ENCODE results near the gene SULF2. TPM values are rescaled to one million over a fixed set of nuclear protein-coding genes. Genes with fewer than 3 reads are reported as not detected.

Gene SULF2
- total RNA-seq, 1 donor from 2014 or later, result 32.9 TPM

DNA sequence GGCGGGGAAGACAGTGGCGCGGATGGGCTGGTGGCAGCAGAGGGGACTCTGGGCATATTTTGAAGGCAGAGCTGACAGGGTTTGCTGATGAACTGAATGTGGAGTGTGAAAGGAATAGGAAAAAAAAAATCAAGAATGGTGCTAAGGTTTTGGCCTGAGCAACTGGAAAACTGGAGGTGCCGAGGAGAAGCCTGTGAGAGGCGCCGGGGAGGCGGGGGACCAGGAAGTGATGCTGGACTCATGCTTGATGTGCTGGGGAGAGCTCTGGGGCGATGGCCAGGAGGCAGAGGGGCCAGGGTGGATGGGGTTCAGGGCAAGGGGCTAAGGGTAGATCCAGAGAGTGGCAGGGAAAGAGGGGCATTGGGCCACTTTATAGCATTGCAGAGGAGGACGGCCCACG, 55.8 kb downstream of the SULF2 start:
- H3K9ac ChIP-seq (ENCODE audit: low read depth in 1 of 3, low read length in 3 of 3), result peak overlapping the region in 1 of 3 donors; percentile 8
- no peak overlapping the region for H3K27ac ChIP-seq (ENCODE audit: low read depth, low read length)
- H3K9me3 ChIP-seq (ENCODE audit: control insufficient read depth in 3 of 3, low read length in 3 of 3), result no peaks in the 10 kb centered on the region
- H3K36me3 ChIP-seq (ENCODE audit: control insufficient read depth in 3 of 3, insufficient read depth in 3 of 3, low read length in 3 of 3), result no peaks in the 10 kb centered on the region
- peaks cover 5 to 11% (median 7%) of the 10 kb centered on the region in 3 donors for H3K4me1 ChIP-seq (ENCODE audit: control insufficient read depth in 3 of 3, insufficient read depth in 3 of 3, low read length in 3 of 3)
- peaks cover 0 to 10% (median 6%) of the 10 kb centered on the region in 3 donors for H3K27me3 ChIP-seq (ENCODE audit: control insufficient read depth in 3 of 3, insufficient read depth in 3 of 3, low read length in 3 of 3)
- H3K4me3 ChIP-seq (ENCODE audit: low read length in 3 of 3), result no peak overlapping the region

DNA sequence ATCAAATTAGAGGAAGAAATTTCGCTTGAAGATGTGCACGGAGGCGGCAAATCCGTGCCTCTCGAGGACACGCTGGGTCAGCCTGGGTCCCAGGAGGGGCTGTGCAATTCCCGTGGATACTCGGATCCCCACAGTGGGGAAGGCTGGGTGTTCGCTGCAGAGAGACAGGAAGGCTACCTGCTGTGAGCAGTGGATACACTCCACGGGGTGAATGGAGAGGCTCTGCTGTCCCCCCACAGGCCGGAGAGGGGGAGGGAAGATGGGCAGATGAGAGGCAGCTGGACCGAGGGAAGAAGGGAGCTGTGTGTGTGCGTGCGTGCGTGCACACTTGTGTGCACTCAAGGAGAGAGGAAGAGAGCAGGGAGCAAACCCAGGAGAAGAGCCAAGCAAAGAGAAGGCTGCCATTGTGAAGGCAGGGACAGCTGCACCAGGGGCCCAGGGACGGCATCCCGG, 57.3 kb downstream of the SULF2 start:
- Histone ChIP-seq H3K27me3 (ENCODE audit: control insufficient read depth in 3 of 3, insufficient read depth in 3 of 3, low read length in 3 of 3) (peaks cover 0 to 10% (median 6%) of the 10 kb centered on the region in 3 donors), H3K4me1 (ENCODE audit: control insufficient read depth in 3 of 3, insufficient read depth in 3 of 3, low read length in 3 of 3) (peaks cover 5 to 13% (median 7%) of the 10 kb centered on the region in 3 donors), H3K9ac (ENCODE audit: low read depth in 1 of 3, low read length in 3 of 3) (no peak overlapping the region), H3K27ac (ENCODE audit: low read depth, low read length) (peak overlapping the region; percentile 47), H3K9me3 (ENCODE audit: control insufficient read depth in 3 of 3, low read length in 3 of 3) (no peaks in the 10 kb centered on the region), H3K36me3 (ENCODE audit: control insufficient read depth in 3 of 3, insufficient read depth in 3 of 3, low read length in 3 of 3) (no peaks in the 10 kb centered on the region), H3K4me3 (ENCODE audit: low read length in 3 of 3) (no peak overlapping the region)

DNA sequence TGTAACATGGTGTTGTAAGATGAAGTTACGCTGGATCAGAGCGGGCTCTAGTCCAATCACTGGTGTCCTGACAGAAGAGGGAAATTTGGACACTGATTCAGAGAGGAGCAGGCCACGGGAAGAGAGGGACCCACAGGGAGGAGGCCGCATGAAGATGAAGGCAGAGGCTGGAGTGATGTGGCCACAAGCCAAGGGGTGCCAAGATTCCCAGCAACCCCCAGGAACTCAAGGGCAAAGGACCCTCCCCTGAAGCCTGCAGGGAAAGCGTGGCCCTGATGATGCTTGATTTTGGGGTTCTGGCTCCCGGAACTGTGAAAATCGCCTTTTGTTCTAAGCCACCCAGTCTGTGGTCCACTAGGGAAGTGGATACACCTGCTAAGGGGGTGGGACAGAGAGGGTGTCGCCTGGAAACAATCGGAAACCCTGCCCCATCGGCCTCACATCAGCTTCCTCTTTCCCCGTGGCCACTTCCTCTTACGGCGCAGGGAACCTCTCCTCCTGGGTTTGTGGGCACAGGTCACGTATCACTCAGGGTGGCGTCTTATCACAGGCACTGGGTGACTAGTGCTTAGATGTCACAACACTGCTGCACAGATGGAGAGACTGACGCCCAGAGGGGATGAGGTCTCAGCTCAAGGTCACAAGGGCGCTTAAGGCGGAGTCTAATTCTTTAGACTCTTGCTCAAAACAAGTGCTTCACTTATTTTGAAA, 58.0 kb downstream of the SULF2 start:
- Histone ChIP-seq H3K4me3 (ENCODE audit: low read length in 3 of 3) (no peak overlapping the region), H3K9me3 (ENCODE audit: control insufficient read depth in 3 of 3, low read length in 3 of 3) (no peaks in the 10 kb centered on the region), H3K36me3 (ENCODE audit: control insufficient read depth in 3 of 3, insufficient read depth in 3 of 3, low read length in 3 of 3) (no peaks in the 10 kb centered on the region), H3K27me3 (ENCODE audit: control insufficient read depth in 3 of 3, insufficient read depth in 3 of 3, low read length in 3 of 3) (peaks cover 0 to 10% (median 6%) of the 10 kb centered on the region in 3 donors), H3K9ac (ENCODE audit: low read depth in 1 of 3, low read length in 3 of 3) (no peak overlapping the region), H3K27ac (ENCODE audit: low read depth, low read length) (peak overlapping the region; percentile 47), H3K4me1 (ENCODE audit: control insufficient read depth in 3 of 3, insufficient read depth in 3 of 3, low read length in 3 of 3) (peaks cover 5 to 13% (median 7%) of the 10 kb centered on the region in 3 donors)

DNA sequence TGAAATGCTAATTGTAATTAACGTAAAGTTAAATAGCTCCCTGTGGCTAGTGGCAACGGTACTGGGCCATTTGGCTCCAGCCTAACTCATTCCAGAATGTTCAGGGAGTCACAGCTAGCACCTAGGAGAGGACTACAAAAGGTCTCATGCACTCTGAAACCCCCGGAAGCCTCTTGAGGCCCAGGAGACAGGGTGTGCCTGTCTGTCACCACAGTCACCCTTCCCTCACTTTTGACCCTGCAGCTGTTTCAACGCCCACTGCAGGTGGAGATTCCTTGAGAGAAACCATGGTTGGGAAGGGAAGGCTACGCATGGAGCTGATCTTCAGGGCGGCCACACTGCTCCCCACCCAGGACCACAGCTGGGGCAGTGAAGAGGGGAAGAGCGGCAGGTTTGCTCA, 58.6 kb downstream of the SULF2 start:
- H3K4me1 ChIP-seq (ENCODE audit: control insufficient read depth in 3 of 3, insufficient read depth in 3 of 3, low read length in 3 of 3), result peaks cover 5 to 13% (median 7%) of the 10 kb centered on the region in 3 donors
- peaks cover 0 to 10% (median 6%) of the 10 kb centered on the region in 3 donors for H3K27me3 ChIP-seq (ENCODE audit: control insufficient read depth in 3 of 3, insufficient read depth in 3 of 3, low read length in 3 of 3)
- no peaks in the 10 kb centered on the region for H3K36me3 ChIP-seq (ENCODE audit: control insufficient read depth in 3 of 3, insufficient read depth in 3 of 3, low read length in 3 of 3)
- H3K27ac ChIP-seq (ENCODE audit: low read depth, low read length), result no peak overlapping the region
- no peak overlapping the region for H3K9ac ChIP-seq (ENCODE audit: low read depth in 1 of 3, low read length in 3 of 3)
- no peaks in the 10 kb centered on the region for H3K9me3 ChIP-seq (ENCODE audit: control insufficient read depth in 3 of 3, low read length in 3 of 3)
- H3K4me3 ChIP-seq (ENCODE audit: low read length in 3 of 3), result no peak overlapping the region

DNA sequence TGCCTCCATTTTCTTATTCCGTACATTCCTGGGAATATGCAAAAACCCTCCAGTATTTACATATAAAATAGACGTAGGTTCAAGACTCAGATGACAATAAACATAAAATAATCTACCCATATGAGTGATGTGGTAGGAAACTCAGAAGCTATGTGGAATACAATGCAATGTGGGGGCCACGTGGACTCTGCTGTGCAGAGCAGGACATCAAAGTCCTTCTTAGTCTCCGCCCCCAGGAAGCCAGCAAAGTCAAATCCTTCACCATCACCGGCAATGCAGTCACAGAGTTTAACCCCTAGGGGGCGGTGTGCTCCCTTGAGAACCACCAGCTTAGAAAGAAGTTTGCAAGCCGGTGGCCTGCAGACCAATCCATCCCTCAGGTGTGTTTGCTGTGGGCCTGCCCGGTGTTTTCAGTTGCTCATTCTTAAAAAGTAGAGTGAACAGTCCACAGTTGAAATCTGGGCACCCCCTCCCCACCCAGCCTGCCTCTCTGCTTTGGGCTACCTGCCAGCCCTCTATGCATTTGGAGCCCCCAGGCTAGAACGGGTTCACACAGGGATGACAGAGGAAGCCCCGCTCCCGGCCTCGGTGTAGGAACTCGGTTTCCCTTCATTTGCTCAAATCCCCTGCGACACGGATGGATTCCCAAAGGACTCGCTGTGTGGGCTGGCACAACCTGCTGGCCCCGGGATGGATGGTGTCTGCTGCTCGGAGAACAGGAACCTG, 59.9 kb downstream of the SULF2 start:
- Histone ChIP-seq H3K27ac (ENCODE audit: low read depth, low read length) (no peak overlapping the region), H3K9ac (ENCODE audit: low read depth in 1 of 3, low read length in 3 of 3) (no peak overlapping the region)

DNA sequence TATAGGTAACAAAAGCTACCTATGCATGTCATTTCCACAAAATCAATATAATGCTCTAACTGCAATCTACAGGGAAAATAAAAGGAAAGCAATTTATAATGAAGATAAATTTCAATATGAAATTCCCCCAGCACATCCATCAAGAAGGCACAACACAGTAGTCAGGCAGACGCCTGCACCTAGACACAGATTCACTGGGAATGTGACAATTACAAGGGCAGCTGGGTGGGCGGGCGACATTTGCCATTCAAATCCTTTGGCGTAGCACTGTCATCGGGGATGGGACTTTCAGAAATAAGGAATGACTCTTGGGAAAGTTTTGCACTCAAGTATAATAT, 60.4 kb downstream of the SULF2 start:
- no peak overlapping the region for H3K27ac ChIP-seq (ENCODE audit: low read depth, low read length)
- no peak overlapping the region for H3K9ac ChIP-seq (ENCODE audit: low read depth in 1 of 3, low read length in 3 of 3)
- H3K36me3 ChIP-seq (ENCODE audit: control insufficient read depth in 3 of 3, insufficient read depth in 3 of 3, low read length in 3 of 3), result no peaks in the 10 kb centered on the region
- H3K4me1 ChIP-seq (ENCODE audit: control insufficient read depth in 3 of 3, insufficient read depth in 3 of 3, low read length in 3 of 3), result peaks cover 5 to 13% (median 11%) of the 10 kb centered on the region in 3 donors
- H3K9me3 ChIP-seq (ENCODE audit: control insufficient read depth in 3 of 3, low read length in 3 of 3), result no peaks in the 10 kb centered on the region
- H3K27me3 ChIP-seq (ENCODE audit: control insufficient read depth in 3 of 3, insufficient read depth in 3 of 3, low read length in 3 of 3), result peaks cover 0 to 10% (median 6%) of the 10 kb centered on the region in 3 donors
- H3K4me3 ChIP-seq (ENCODE audit: low read length in 3 of 3), result no peak overlapping the region

More for the DNA sequence above, 59.9 kb downstream of the SULF2 start:
- Histone ChIP-seq H3K36me3 (ENCODE audit: control insufficient read depth in 3 of 3, insufficient read depth in 3 of 3, low read length in 3 of 3) (no peaks in the 10 kb centered on the region), H3K27me3 (ENCODE audit: control insufficient read depth in 3 of 3, insufficient read depth in 3 of 3, low read length in 3 of 3) (peaks cover 0 to 10% (median 6%) of the 10 kb centered on the region in 3 donors), H3K4me3 (ENCODE audit: low read length in 3 of 3) (no peak overlapping the region), H3K9me3 (ENCODE audit: control insufficient read depth in 3 of 3, low read length in 3 of 3) (no peaks in the 10 kb centered on the region), H3K4me1 (ENCODE audit: control insufficient read depth in 3 of 3, insufficient read depth in 3 of 3, low read length in 3 of 3) (peaks cover 5 to 13% (median 11%) of the 10 kb centered on the region in 3 donors)

DNA sequence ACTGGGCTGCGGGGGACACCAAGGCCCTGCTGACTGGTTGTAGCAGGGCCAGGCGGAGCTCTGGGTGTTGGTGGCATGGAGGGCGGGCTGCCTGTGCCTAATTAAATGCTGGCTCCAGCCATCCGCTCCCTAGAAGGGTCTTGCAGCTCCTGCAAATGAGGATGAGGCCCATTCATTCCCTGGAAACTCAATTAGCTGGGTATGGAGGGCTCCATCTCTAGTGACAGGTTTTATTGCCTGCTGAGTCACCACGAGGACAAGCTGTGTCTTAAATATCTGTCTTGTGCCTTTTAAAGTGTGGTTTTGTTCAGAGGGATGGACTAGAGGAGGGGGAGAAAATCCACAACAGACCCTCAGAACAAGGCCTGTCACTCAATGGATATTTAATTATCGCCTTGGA, 60.9 kb downstream of the SULF2 start:
- no peak overlapping the region for H3K4me3 ChIP-seq (ENCODE audit: low read length in 3 of 3)
- H3K9me3 ChIP-seq (ENCODE audit: control insufficient read depth in 3 of 3, low read length in 3 of 3), result no peaks in the 10 kb centered on the region
- no peaks in the 10 kb centered on the region for H3K36me3 ChIP-seq (ENCODE audit: control insufficient read depth in 3 of 3, insufficient read depth in 3 of 3, low read length in 3 of 3)
- no peak overlapping the region for H3K9ac ChIP-seq (ENCODE audit: low read depth in 1 of 3, low read length in 3 of 3)
- peaks cover 5 to 15% (median 11%) of the 10 kb centered on the region in 3 donors for H3K4me1 ChIP-seq (ENCODE audit: control insufficient read depth in 3 of 3, insufficient read depth in 3 of 3, low read length in 3 of 3)
- H3K27ac ChIP-seq (ENCODE audit: low read depth, low read length), result no peak overlapping the region
- peaks cover 0 to 10% (median 6%) of the 10 kb centered on the region in 3 donors for H3K27me3 ChIP-seq (ENCODE audit: control insufficient read depth in 3 of 3, insufficient read depth in 3 of 3, low read length in 3 of 3)

DNA sequence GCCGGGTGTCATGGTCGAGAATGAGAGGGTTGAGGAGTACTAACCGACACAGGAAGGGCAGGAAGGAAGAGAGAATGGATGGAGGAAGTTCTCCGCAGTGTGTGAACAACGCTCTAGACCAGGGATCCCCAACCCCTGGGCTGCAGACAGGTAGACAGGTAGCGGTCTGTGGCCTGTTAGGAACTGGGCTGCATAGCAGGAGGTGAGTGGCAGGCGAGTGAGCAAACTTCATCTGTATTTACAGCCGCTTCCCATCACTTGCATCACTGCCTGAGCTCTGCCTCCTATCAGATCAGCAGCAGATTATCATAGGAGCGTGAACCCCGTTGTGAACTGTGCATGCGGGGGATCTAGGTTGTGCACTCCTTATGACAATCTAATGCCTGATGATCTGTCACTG, 62.0 kb downstream of the SULF2 start:
- Histone ChIP-seq H3K4me3 (ENCODE audit: low read length in 3 of 3) (no peak overlapping the region), H3K9ac (ENCODE audit: low read depth in 1 of 3, low read length in 3 of 3) (no peak overlapping the region), H3K9me3 (ENCODE audit: control insufficient read depth in 3 of 3, low read length in 3 of 3) (no peaks in the 10 kb centered on the region), H3K27ac (ENCODE audit: low read depth, low read length) (no peak overlapping the region), H3K36me3 (ENCODE audit: control insufficient read depth in 3 of 3, insufficient read depth in 3 of 3, low read length in 3 of 3) (no peaks in the 10 kb centered on the region), H3K27me3 (ENCODE audit: control insufficient read depth in 3 of 3, insufficient read depth in 3 of 3, low read length in 3 of 3) (peaks cover 0 to 8% (median 6%) of the 10 kb centered on the region in 3 donors), H3K4me1 (ENCODE audit: control insufficient read depth in 3 of 3, insufficient read depth in 3 of 3, low read length in 3 of 3) (peaks cover 5 to 16% (median 11%) of the 10 kb centered on the region in 3 donors)

DNA sequence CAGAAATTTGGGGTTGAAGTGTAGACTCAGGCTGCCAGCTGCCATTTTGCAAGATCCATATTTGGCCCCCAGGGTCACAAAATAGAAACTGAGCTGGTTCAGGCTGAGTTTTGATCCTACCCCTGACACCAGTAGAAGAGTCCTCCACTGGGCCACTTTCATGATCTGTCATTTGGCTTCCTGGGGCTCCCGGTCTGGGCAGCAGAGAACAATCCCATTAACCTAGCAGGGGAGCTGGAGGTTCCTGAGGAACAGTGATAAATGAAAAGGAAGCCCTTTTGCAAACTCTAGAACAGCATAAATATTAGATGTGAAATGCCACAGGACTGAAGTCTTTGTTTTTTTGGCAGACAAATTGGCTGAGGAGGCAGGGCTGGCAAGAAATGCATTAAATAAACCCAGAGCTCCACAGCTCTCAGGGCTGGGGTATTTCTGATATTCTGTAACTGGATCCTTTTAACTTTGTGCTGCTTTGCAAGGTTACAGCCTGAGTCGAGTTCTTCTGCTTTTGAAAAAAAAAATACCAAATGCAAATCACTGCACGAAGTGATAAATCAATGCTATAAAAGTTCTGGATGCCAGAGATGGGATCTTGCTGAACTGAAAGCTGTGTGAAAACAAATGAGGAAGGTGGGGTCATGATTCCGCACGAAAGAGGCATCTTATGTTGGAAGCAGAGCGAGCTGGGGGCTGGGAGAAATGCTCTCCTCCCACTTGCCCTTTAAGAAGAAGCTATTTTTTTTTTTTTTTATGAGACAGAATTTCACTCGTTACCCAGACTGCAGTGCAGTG, 64.4 kb downstream of the SULF2 start:
- Histone ChIP-seq H3K4me3 (ENCODE audit: low read length in 3 of 3) (no peak overlapping the region), H3K27ac (ENCODE audit: low read depth, low read length) (no peak overlapping the region), H3K4me1 (ENCODE audit: control insufficient read depth in 3 of 3, insufficient read depth in 3 of 3, low read length in 3 of 3) (peaks cover 0 to 6% (median 4%) of the 10 kb centered on the region in 3 donors), H3K36me3 (ENCODE audit: control insufficient read depth in 3 of 3, insufficient read depth in 3 of 3, low read length in 3 of 3) (no peaks in the 10 kb centered on the region), H3K27me3 (ENCODE audit: control insufficient read depth in 3 of 3, insufficient read depth in 3 of 3, low read length in 3 of 3) (peaks cover 0 to 3% (median 0%) of the 10 kb centered on the region in 3 donors), H3K9ac (ENCODE audit: low read depth in 1 of 3, low read length in 3 of 3) (no peak overlapping the region), H3K9me3 (ENCODE audit: control insufficient read depth in 3 of 3, low read length in 3 of 3) (no peaks in the 10 kb centered on the region)

All from skeletal muscle tissue (tissue), 4 donors.